IMR-90 (cell line): Measurements from ENCODE around the gene MOCS2. TPM values are rescaled to one million over a fixed set of nuclear protein-coding genes. Genes with fewer than 3 reads are reported as not detected.

Experiments
- ATAC-seq: fragments of 200-7000 bp; cut with Tn5 transposase; 2 replicates; pipeline ENCODE4 v1.9.1; 2020; ENCODE audit warnings: low read depth, mild to moderate bottlenecking, moderate library complexity
- BruUV-seq: library from RNA; stranded (reverse); fragments of 400-500 nt; replicated peaks from 2 replicates; lab custom pipeline; 2021; lab: Mats Ljungman, UMichigan
- CTCF ChIA-PET: fragments of 300-600 bp; formaldehyde crosslinking; extraction: SDS; loops from one replicate; lab custom pipeline; 2021; ENCODE audit warnings: antibody characterized with exemption; lab: Yijun Ruan, JAX
- POLR2A ChIA-PET: fragments of 300-600 bp; sonication (Branson Sonifier 250); formaldehyde crosslinking; loops from one replicate; lab custom pipeline; 2022; ENCODE audit warnings: antibody characterized with exemption; ENCODE audit not compliant: unreplicated experiment; lab: Charles Lee
- DNase-seq: peaks from one replicate; pipeline ENCODE4 v3.0.0; 2013
- H2AFZ ChIP-seq: replicated peaks from 2 replicates; pipeline ENCODE3; 2013; ENCODE audit warnings: low read length, mild to moderate bottlenecking; ENCODE audit not compliant: poor library complexity
- H2AK5ac ChIP-seq: 2 replicates; pipeline ENCODE4 v1.6.1; 2013; ENCODE audit warnings: low read depth, low read length, inconsistent platforms
- H2AK9ac ChIP-seq: replicated peaks from 2 replicates; pipeline ENCODE3; 2013; ENCODE audit warnings: mild to moderate bottlenecking, low read depth, low read length, moderate library complexity; ENCODE audit not compliant: poor library complexity
- H2BK120ac ChIP-seq: 2 replicates; pipeline ENCODE4 v1.6.1; 2013; ENCODE audit warnings: low read depth, low read length, inconsistent platforms
- H2BK15ac ChIP-seq: 3 replicates; pipeline ENCODE4 v1.6.1; 2013; ENCODE audit warnings: low read depth, low read length, inconsistent platforms
- H2BK20ac ChIP-seq: 2 replicates; pipeline ENCODE4 v1.6.1; 2013; ENCODE audit warnings: low read depth, mild to moderate bottlenecking, inconsistent platforms, low read length, moderate library complexity
- H2BK5ac ChIP-seq: 2 replicates; pipeline ENCODE4 v1.6.1; 2013; ENCODE audit warnings: mild to moderate bottlenecking, low read depth, low read length, inconsistent platforms; ENCODE audit not compliant: poor library complexity, severe bottlenecking
- H3K14ac ChIP-seq: replicated peaks from 2 replicates; pipeline ENCODE4 v1.6.1; 2013; ENCODE audit warnings: low read depth, low read length, inconsistent platforms
- H3K18ac ChIP-seq: 2 replicates; pipeline ENCODE4 v1.6.1; 2013; ENCODE audit warnings: low read depth, low read length, control low read depth
- H3K23ac ChIP-seq: 2 replicates; pipeline ENCODE4 v1.6.1; 2013; ENCODE audit warnings: low read depth, low read length, inconsistent platforms
- H3K27ac ChIP-seq: 2 replicates; pipeline ENCODE4 v1.5.1; 2013; ENCODE audit warnings: mild to moderate bottlenecking, control low read depth, low read length; ENCODE audit not compliant: insufficient read depth
- H3K27me3 ChIP-seq: 2 replicates; pipeline ENCODE4 v1.6.1; 2013; ENCODE audit warnings: low read length; ENCODE audit not compliant: control insufficient read depth, insufficient read depth
- H3K36me3 ChIP-seq: 2 replicates; pipeline ENCODE4 v1.6.1; 2013; ENCODE audit warnings: low read length, mixed read lengths; ENCODE audit not compliant: control insufficient read depth, insufficient read depth
- H3K4ac ChIP-seq: 2 replicates; pipeline ENCODE4 v1.6.1; 2013; ENCODE audit warnings: low read depth, low read length, inconsistent platforms
- H3K4me1 ChIP-seq: 2 replicates; pipeline ENCODE4 v1.6.1; 2013; ENCODE audit warnings: low read length, mixed read lengths; ENCODE audit not compliant: control insufficient read depth, insufficient read depth
- H3K4me2 ChIP-seq: 2 replicates; pipeline ENCODE4 v1.6.1; 2013; ENCODE audit warnings: low read depth, mild to moderate bottlenecking, control low read depth, low read length, moderate library complexity
- H3K4me3 ChIP-seq: 2 replicates; pipeline ENCODE4 v1.5.1; 2013; ENCODE audit warnings: low read depth, mild to moderate bottlenecking, control low read depth, low read length, moderate library complexity; ENCODE audit not compliant: insufficient read depth
- H3K56ac ChIP-seq: 2 replicates; pipeline ENCODE4 v1.6.1; 2013; ENCODE audit warnings: low read length, inconsistent platforms; ENCODE audit not compliant: insufficient read depth; ENCODE audit errors: extremely low read depth
- H3K79me1 ChIP-seq, 2 experiments: 2 replicates each; pipeline ENCODE4 v1.6.1; 2013; ENCODE audit warnings: low read length in 2 of 2, inconsistent platforms in 1 of 2, low read depth in 1 of 2
- H3K9ac ChIP-seq: 2 replicates; pipeline ENCODE4 v1.6.1; 2013; ENCODE audit warnings: low read depth, low read length, control low read depth
- H3K9me1 ChIP-seq: 2 replicates; pipeline ENCODE4 v1.6.1; 2013; ENCODE audit warnings: low read length, inconsistent platforms; ENCODE audit not compliant: insufficient read depth
- H3K9me3 ChIP-seq: 2 replicates; pipeline ENCODE4 v1.6.1; 2013; ENCODE audit warnings: low read length; ENCODE audit not compliant: control insufficient read depth, insufficient read depth
- H4K20me1 ChIP-seq: 2 replicates; pipeline ENCODE4 v1.6.1; 2013; ENCODE audit warnings: low read length, inconsistent platforms; ENCODE audit not compliant: insufficient read depth
- H4K5ac ChIP-seq: 2 replicates; pipeline ENCODE4 v1.6.1; 2013; ENCODE audit warnings: mild to moderate bottlenecking, low read depth, low read length, control low read depth
- H4K8ac ChIP-seq, 2 experiments: 2 replicates each; pipeline ENCODE4 v1.6.1; 2013; ENCODE audit warnings: low read depth in 2 of 2, low read length in 2 of 2, control low read depth in 1 of 2, inconsistent platforms in 1 of 2
- H4K91ac ChIP-seq: 2 replicates; pipeline ENCODE4 v1.6.1; 2013; ENCODE audit warnings: low read depth, low read length, inconsistent platforms; ENCODE audit not compliant: insufficient read depth
- BHLHE40 ChIP-seq: fragments of 150-350 bp; IDR thresholded peaks from 2 replicates; pipeline ENCODE4 v1.6.1; 2016; ENCODE audit warnings: mild to moderate bottlenecking, low read depth, low read length
- CEBPB ChIP-seq: IDR thresholded peaks from 2 replicates; pipeline ENCODE4 v1.6.1; 2012; ENCODE audit warnings: low read depth, low read length, improper control_type of control experiment
- CHD1 ChIP-seq: IDR thresholded peaks from 2 replicates; pipeline ENCODE4 v1.6.1; 2012; ENCODE audit warnings: low read depth, low read length, improper control_type of control experiment
- FOS ChIP-seq: fragments of 150-350 bp; IDR thresholded peaks from 2 replicates; pipeline ENCODE4 v1.6.1; 2016; ENCODE audit warnings: low read depth, low read length
- MAFK ChIP-seq: IDR thresholded peaks from 2 replicates; pipeline ENCODE4 v1.6.1; 2012; ENCODE audit warnings: low read depth, low read length, improper control_type of control experiment
- MAZ ChIP-seq: IDR thresholded peaks from 2 replicates; pipeline ENCODE4 v1.6.1; 2012; ENCODE audit warnings: low read depth, mild to moderate bottlenecking, low read length, improper control_type of control experiment, moderate library complexity, borderline replicate concordance
- MXI1 ChIP-seq: IDR thresholded peaks from 2 replicates; pipeline ENCODE4 v1.6.1; 2012; ENCODE audit warnings: low read depth, mild to moderate bottlenecking, low read length, moderate library complexity, borderline replicate concordance
- NFE2L2 ChIP-seq: fragments of 150-350 bp; IDR thresholded peaks from 2 replicates; pipeline ENCODE4 v1.6.1; 2016; ENCODE audit warnings: low read depth, mild to moderate bottlenecking, low read length
- POLR2A ChIP-seq: IDR thresholded peaks from 2 replicates; pipeline ENCODE4 v1.6.1; 2012; ENCODE audit warnings: mild to moderate bottlenecking, low read depth, low read length
- RAD21 ChIP-seq: IDR thresholded peaks from 2 replicates; pipeline ENCODE4 v1.6.1; 2012; ENCODE audit warnings: low read length, improper control_type of control experiment
- RCOR1 ChIP-seq: IDR thresholded peaks from 2 replicates; pipeline ENCODE4 v1.6.1; 2012; ENCODE audit warnings: mild to moderate bottlenecking, low read length, improper control_type of control experiment; ENCODE audit not compliant: insufficient replicate concordance
- RFX5 ChIP-seq: IDR thresholded peaks from 2 replicates; pipeline ENCODE4 v1.8.0; 2012; ENCODE audit warnings: low read depth, mild to moderate bottlenecking, low read length, moderate library complexity
- SMC3 ChIP-seq: fragments of 150-350 bp; IDR thresholded peaks from 2 replicates; pipeline ENCODE4 v1.6.1; 2016; ENCODE audit warnings: low read depth, mild to moderate bottlenecking, antibody characterized with exemption, low read length, moderate library complexity
- WGBS, 2 experiments: methylation state at CpG; one replicate each; pipeline versions ENCODE4 v1.1.5 to v1.1.7; 2013; ENCODE audit warnings: missing lambda C conversion rate in 2 of 2; ENCODE audit not compliant: insufficient read length in 1 of 2; ENCODE audit errors: extremely low coverage in 2 of 2; 5-methylcytosine and 5-hydroxymethylcytosine counted together
- dilution Hi-C: fragments of 300-500 bp; cut with HindIII; formaldehyde crosslinking; loops from one replicate; pipeline ENCODE4 v1.14.3; 2018; ENCODE audit warnings: low sequenced_read_pairs; ENCODE audit not compliant: unreplicated experiment
- in situ Hi-C: fragments of 300-500 bp; cut with MboI; formaldehyde crosslinking; loops from 3 replicates; pipeline ENCODE4 v1.14.3; 2019; ENCODE audit warnings: low sequenced_read_pairs, inconsistent platforms, mixed read lengths
- intact Hi-C: fragments of 100-400 bp; cut with micrococcal nuclease; formaldehyde crosslinking; loops from 2 replicates; pipeline ENCODE4 v1.10.0; 2022
- polyA plus RNA-seq, 3 experiments: library from polyadenylated mRNA; depleted of rRNA; stranded (reverse); fragments of >200 nt; gene quantifications; 2 replicates each; pipeline ENCODE4 v1.2.3, GENCODE V29; 2012; ENCODE audit warnings: low replicate concordance in 1 of 3
- total RNA-seq: library from RNA; depleted of rRNA; stranded (reverse); fragments of >200 nt; gene quantifications from 2 replicates; pipeline ENCODE4 v1.2.3, GENCODE V29; 2012
- TF ChIP-seq, protein P1 (sequence below): conservative IDR thresholded peaks from 2 replicates; pipeline ENCODE4 v1.5.1; 2012; ENCODE audit warnings: mild to moderate bottlenecking, low read depth, low read length, improper control_type of control experiment
- TF ChIP-seq, protein P2 (sequence below): fragments of 150-350 bp; IDR thresholded peaks from 2 replicates; pipeline ENCODE4 v1.6.1; 2016; ENCODE audit warnings: low read depth, mild to moderate bottlenecking, low read length, moderate library complexity, borderline replicate concordance
- TF ChIP-seq, protein P3 (sequence below): fragments of 150-350 bp; IDR thresholded peaks from 2 replicates; pipeline ENCODE4 v1.6.1; 2017; ENCODE audit warnings: mild to moderate bottlenecking, antibody characterized with exemption, low read length, low read depth

Gene MOCS2
- total and polyA plus RNA-seq, 2 of the 4 experiments (the other 2 are of a cell fraction), result 36.4 to 40.0 TPM

DNA sequence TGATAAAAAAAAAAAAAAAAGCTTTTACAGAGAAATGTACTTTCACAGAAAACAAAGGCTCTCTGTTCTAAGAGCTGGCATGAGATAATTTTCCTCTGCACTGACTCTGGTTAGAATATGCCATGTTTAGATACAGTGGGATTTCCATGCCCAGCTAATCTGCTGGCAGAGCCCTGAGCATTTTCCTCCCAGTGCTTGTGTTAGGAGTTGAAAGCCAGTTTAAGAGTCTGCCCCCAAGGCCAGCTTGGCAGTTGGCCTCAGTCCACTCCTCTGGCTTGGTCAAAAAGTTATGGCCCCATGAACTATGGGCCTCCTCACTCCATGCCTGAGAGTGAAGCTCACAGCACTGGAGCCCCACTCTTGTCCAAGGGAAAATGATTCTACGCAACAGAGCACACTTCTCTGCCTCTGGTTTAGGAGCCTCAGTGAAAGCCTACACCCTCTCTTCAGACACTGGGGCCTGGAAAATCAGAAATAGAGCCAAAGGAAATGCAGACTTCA lies 21.9 kb downstream of the MOCS2 start:
- BruUV-seq, result no TSS peak
- Histone ChIP-seq H4K5ac (no peak overlapping the region), H3K23ac (no peak overlapping the region), H3K4me2 (no peak overlapping the region), H2AFZ (no peak overlapping the region), H3K9me3 (no peaks in the 10 kb centered on the region), H3K4me3 (no peak overlapping the region), H3K9me1 (peaks cover 2% of the 10 kb centered on the region; the same call in 1 of the 2 replicates), H3K14ac (no peak overlapping the region), H2BK20ac (no peak overlapping the region), H2BK5ac (no peak overlapping the region), H3K4me1 (peaks cover 14% of the 10 kb centered on the region), H3K27me3 (no peaks in the 10 kb centered on the region), H3K36me3 (peaks cover 32% of the 10 kb centered on the region), H3K18ac (no peak overlapping the region), H2BK15ac (no peak overlapping the region), H4K91ac (no peak overlapping the region), H3K56ac (no peak overlapping the region), H2BK120ac (no peak overlapping the region), H4K8ac (no peak overlapping the region), H3K27ac (no peak overlapping the region), H3K9ac (no peak overlapping the region), H2AK5ac (no peak overlapping the region), H2AK9ac (no peak overlapping the region), H3K4ac (no peak overlapping the region), H4K20me1 (no peaks in the 10 kb centered on the region; the same call in 1 of the 2 replicates), H3K79me1 (peaks cover 0 to 8% of the 10 kb centered on the region in 2 experiments; a peak in 2 of 4 replicates)
- POLR2A ChIA-PET, result interaction anchor here (0.5 kb wide), 1 partner anchor 59 kb away, joined by 3 read pairs; no protein-coding TSS in a partner anchor
- in situ Hi-C loops (no loop called here), dilution Hi-C loops (no loop called here), intact Hi-C loops (no loop called here)
- no peak for TF ChIP-seq NFE2L2
- no peak for TF ChIP-seq BHLHE40
- TF ChIP-seq FOS, result no peak
- no peak for TF ChIP-seq POLR2A
- no peak for TF ChIP-seq MAZ
- TF ChIP-seq SMC3, result no peak
- TF ChIP-seq, protein P1, sequence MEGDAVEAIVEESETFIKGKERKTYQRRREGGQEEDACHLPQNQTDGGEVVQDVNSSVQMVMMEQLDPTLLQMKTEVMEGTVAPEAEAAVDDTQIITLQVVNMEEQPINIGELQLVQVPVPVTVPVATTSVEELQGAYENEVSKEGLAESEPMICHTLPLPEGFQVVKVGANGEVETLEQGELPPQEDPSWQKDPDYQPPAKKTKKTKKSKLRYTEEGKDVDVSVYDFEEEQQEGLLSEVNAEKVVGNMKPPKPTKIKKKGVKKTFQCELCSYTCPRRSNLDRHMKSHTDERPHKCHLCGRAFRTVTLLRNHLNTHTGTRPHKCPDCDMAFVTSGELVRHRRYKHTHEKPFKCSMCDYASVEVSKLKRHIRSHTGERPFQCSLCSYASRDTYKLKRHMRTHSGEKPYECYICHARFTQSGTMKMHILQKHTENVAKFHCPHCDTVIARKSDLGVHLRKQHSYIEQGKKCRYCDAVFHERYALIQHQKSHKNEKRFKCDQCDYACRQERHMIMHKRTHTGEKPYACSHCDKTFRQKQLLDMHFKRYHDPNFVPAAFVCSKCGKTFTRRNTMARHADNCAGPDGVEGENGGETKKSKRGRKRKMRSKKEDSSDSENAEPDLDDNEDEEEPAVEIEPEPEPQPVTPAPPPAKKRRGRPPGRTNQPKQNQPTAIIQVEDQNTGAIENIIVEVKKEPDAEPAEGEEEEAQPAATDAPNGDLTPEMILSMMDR, result no peak
- no peak for TF ChIP-seq CEBPB
- no peak for TF ChIP-seq MAFK
- no peak for TF ChIP-seq MXI1
- TF ChIP-seq RAD21, result no peak
- TF ChIP-seq, protein P2, sequence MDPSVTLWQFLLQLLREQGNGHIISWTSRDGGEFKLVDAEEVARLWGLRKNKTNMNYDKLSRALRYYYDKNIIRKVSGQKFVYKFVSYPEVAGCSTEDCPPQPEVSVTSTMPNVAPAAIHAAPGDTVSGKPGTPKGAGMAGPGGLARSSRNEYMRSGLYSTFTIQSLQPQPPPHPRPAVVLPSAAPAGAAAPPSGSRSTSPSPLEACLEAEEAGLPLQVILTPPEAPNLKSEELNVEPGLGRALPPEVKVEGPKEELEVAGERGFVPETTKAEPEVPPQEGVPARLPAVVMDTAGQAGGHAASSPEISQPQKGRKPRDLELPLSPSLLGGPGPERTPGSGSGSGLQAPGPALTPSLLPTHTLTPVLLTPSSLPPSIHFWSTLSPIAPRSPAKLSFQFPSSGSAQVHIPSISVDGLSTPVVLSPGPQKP, result no peak
- TF ChIP-seq, protein P3, sequence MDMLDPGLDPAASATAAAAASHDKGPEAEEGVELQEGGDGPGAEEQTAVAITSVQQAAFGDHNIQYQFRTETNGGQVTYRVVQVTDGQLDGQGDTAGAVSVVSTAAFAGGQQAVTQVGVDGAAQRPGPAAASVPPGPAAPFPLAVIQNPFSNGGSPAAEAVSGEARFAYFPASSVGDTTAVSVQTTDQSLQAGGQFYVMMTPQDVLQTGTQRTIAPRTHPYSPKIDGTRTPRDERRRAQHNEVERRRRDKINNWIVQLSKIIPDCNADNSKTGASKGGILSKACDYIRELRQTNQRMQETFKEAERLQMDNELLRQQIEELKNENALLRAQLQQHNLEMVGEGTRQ, result no peak
- no peak for TF ChIP-seq RCOR1
- no peak for TF ChIP-seq CHD1
- no peak for TF ChIP-seq RFX5
- no peak for DNase-seq
- no peak for ATAC-seq
- no CpG with 5 or more reads among the region's 1 CpG for WGBS, 2 experiments
- CTCF ChIA-PET, result interaction anchor here (0.5 kb wide), 1 partner anchor 345 kb away, joined by 3 read pairs; no protein-coding TSS in a partner anchor
